Loucy (cell line): Measurements from ENCODE around the gene CDKN1C.

Experiments used
- H2AFZ ChIP-seq: fragments of 200-600 bp; sonication (generic); 2 replicates; pipeline ENCODE4 v1.6.0; 2016; ENCODE audit warnings: antibody characterized with exemption, mild to moderate bottlenecking, low read length, moderate library complexity
- H3F3A ChIP-seq: fragments of 200-600 bp; 2 replicates; pipeline ENCODE4 v1.6.0; 2016; ENCODE audit warnings: antibody characterized with exemption, low read depth, mild to moderate bottlenecking
- H3K27me3 ChIP-seq: fragments of 200-600 bp; sonication (generic); 2 replicates; pipeline ENCODE4 v1.6.1; 2014; ENCODE audit warnings: low read length, mild to moderate bottlenecking; ENCODE audit not compliant: insufficient read depth, poor library complexity, severe bottlenecking
- H3K36me3 ChIP-seq: fragments of 200-600 bp; sonication (generic); 2 replicates; pipeline ENCODE4 v1.6.1; 2016; ENCODE audit warnings: low read length; ENCODE audit not compliant: insufficient read depth
- H3K4me1 ChIP-seq: fragments of 200-600 bp; sonication (generic); 2 replicates; pipeline ENCODE4 v1.5.1; 2014; ENCODE audit warnings: low read length, mild to moderate bottlenecking; ENCODE audit not compliant: insufficient read depth, poor library complexity, severe bottlenecking
- H3K4me2 ChIP-seq: fragments of 200-600 bp; sonication (generic); 2 replicates; pipeline ENCODE4 v1.6.0; 2014; ENCODE audit warnings: antibody characterized with exemption, low read length, low read depth, mild to moderate bottlenecking; ENCODE audit not compliant: poor library complexity, severe bottlenecking
- H3K4me3 ChIP-seq: fragments of 200-600 bp; sonication (generic); 2 replicates; pipeline ENCODE4 v1.5.1; 2014; ENCODE audit warnings: low read length, mild to moderate bottlenecking, mixed read lengths; ENCODE audit not compliant: poor library complexity, severe bottlenecking
- H3K79me2 ChIP-seq: fragments of 200-600 bp; sonication (generic); 2 replicates; pipeline ENCODE4 v1.6.1; 2014; ENCODE audit warnings: low read length; ENCODE audit not compliant: insufficient read depth
- H3K9ac ChIP-seq: fragments of 200-600 bp; sonication (generic); 2 replicates; pipeline ENCODE4 v1.6.0; 2014; ENCODE audit warnings: mild to moderate bottlenecking, low read depth, low read length, moderate library complexity; ENCODE audit not compliant: poor library complexity, severe bottlenecking
- H3K9me2 ChIP-seq: fragments of 200-600 bp; sonication (generic); replicated peaks from 2 replicates; pipeline ENCODE4 v1.6.1; 2016; ENCODE audit warnings: low read depth, low read length, mixed read lengths
- H3K9me3 ChIP-seq: fragments of 200-600 bp; sonication (generic); 2 replicates; pipeline ENCODE4 v1.6.1; 2014; ENCODE audit warnings: mild to moderate bottlenecking, antibody characterized with exemption, low read length, low read depth; ENCODE audit not compliant: insufficient read depth
- H4K20me1 ChIP-seq: fragments of 200-600 bp; sonication (generic); 2 replicates; pipeline ENCODE4 v1.6.0; 2014; ENCODE audit warnings: antibody characterized with exemption, low read length, mild to moderate bottlenecking; ENCODE audit not compliant: insufficient read depth, poor library complexity, severe bottlenecking
- EZH2phosphoT487 ChIP-seq: fragments of 200-600 bp; IDR thresholded peaks from 2 replicates; pipeline ENCODE4 v1.6.1; 2018; ENCODE audit warnings: antibody characterized with exemption, mild to moderate bottlenecking, moderate library complexity, borderline replicate concordance
- TF ChIP-seq, protein P1 (sequence below): fragments of 200-600 bp; sonication (generic); conservative IDR thresholded peaks from 2 replicates; pipeline ENCODE4 v1.5.1; 2014; ENCODE audit warnings: mild to moderate bottlenecking, antibody characterized with exemption, low read length

Gene CDKN1C

DNA sequence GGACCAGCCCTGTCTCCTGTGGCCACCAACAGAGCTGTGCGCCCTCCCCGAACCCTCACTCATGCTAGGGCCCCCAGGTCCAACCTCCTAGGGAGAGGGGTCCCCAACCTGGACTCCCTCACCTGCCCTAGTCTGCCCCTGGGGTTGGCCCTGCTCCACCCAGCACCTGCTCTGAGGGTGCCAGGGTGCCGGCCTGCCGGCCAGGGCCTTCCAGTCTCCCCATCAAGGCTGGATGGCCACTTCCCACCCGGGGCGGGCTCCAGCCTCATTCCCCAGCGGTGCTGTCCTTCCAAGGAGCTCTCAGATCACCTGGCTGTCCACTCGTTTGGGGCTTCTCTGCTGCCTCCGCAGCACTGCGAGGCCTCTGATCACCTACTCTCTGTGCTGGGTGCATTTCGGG is 39.1 kb downstream of the CDKN1C start:
- H2AFZ ChIP-seq = no peak overlapping the region
- H3K9ac ChIP-seq = no peak overlapping the region
- no peaks in the 10 kb centered on the region; the same call in 1 of the 2 replicates for H3K36me3 ChIP-seq
- no peaks in the 10 kb centered on the region for H3K9me3 ChIP-seq
- peaks cover 35% of the 10 kb centered on the region for H3K4me1 ChIP-seq
- no peaks in the 10 kb centered on the region for H3F3A ChIP-seq
- no peak overlapping the region for H3K4me2 ChIP-seq
- H3K79me2 ChIP-seq = no peaks in the 10 kb centered on the region
- no peaks in the 10 kb centered on the region for H3K9me2 ChIP-seq
- no peaks in the 10 kb centered on the region for H3K27me3 ChIP-seq
- H3K4me3 ChIP-seq = no peak overlapping the region
- TF ChIP-seq, protein P1, sequence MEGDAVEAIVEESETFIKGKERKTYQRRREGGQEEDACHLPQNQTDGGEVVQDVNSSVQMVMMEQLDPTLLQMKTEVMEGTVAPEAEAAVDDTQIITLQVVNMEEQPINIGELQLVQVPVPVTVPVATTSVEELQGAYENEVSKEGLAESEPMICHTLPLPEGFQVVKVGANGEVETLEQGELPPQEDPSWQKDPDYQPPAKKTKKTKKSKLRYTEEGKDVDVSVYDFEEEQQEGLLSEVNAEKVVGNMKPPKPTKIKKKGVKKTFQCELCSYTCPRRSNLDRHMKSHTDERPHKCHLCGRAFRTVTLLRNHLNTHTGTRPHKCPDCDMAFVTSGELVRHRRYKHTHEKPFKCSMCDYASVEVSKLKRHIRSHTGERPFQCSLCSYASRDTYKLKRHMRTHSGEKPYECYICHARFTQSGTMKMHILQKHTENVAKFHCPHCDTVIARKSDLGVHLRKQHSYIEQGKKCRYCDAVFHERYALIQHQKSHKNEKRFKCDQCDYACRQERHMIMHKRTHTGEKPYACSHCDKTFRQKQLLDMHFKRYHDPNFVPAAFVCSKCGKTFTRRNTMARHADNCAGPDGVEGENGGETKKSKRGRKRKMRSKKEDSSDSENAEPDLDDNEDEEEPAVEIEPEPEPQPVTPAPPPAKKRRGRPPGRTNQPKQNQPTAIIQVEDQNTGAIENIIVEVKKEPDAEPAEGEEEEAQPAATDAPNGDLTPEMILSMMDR = no peak
- TF ChIP-seq EZH2phosphoT487 = no peak
- no peaks in the 10 kb centered on the region for H4K20me1 ChIP-seq

- H2AFZ ChIP-seq = no peak overlapping the region
- H3K9me2 ChIP-seq = no peaks in the 10 kb centered on the region
- H3K4me3 ChIP-seq = no peak overlapping the region
- H3K36me3 ChIP-seq = no peaks in the 10 kb centered on the region; the same call in 1 of the 2 replicates
- no peaks in the 10 kb centered on the region for H3K27me3 ChIP-seq
- no peaks in the 10 kb centered on the region for H4K20me1 ChIP-seq
- no peak for TF ChIP-seq EZH2phosphoT487
- TF ChIP-seq, protein P1 = no peak
- no peaks in the 10 kb centered on the region for H3K79me2 ChIP-seq
- H3K4me2 ChIP-seq = no peak overlapping the region
- peaks cover 33% of the 10 kb centered on the region for H3K4me1 ChIP-seq
- no peak overlapping the region for H3K9ac ChIP-seq
- no peaks in the 10 kb centered on the region for H3F3A ChIP-seq
- no peaks in the 10 kb centered on the region for H3K9me3 ChIP-seq
Observed at GRCh38 chr11:2846056-2846455, 39.5 kb downstream of the CDKN1C start.

- no peaks in the 10 kb centered on the region for H3K9me2 ChIP-seq
- H3K36me3 ChIP-seq = no peaks in the 10 kb centered on the region; the same call in 1 of the 2 replicates
- H3F3A ChIP-seq = no peaks in the 10 kb centered on the region
- no peaks in the 10 kb centered on the region for H4K20me1 ChIP-seq
- peaks cover 33% of the 10 kb centered on the region for H3K4me1 ChIP-seq
- no peaks in the 10 kb centered on the region for H3K79me2 ChIP-seq
- H3K27me3 ChIP-seq = no peaks in the 10 kb centered on the region
- no peaks in the 10 kb centered on the region for H3K9me3 ChIP-seq
- H3K9ac ChIP-seq = no peak overlapping the region
- H3K4me3 ChIP-seq = no peak overlapping the region
- H2AFZ ChIP-seq = no peak overlapping the region
- TF ChIP-seq, protein P1 = no peak
- no peak for TF ChIP-seq EZH2phosphoT487
- no peak overlapping the region for H3K4me2 ChIP-seq
Observed at GRCh38 chr11:2844996-2845395, 40.6 kb downstream of the CDKN1C start.
